IMR-90 (cell line): ENCODE results near the gene ZNF763. TPM values are rescaled to one million over a fixed set of nuclear protein-coding genes. Genes with fewer than 3 reads are reported as not detected.

Experiments
- ATAC-seq: fragments of 200-7000 bp; cut with Tn5 transposase; 2 replicates; pipeline ENCODE4 v1.9.1; 2020; ENCODE audit warnings: low read depth, mild to moderate bottlenecking, moderate library complexity
- BruUV-seq: library from RNA; stranded (reverse); fragments of 400-500 nt; replicated peaks from 2 replicates; lab custom pipeline; 2021; lab: Mats Ljungman, UMichigan
- CTCF ChIA-PET: fragments of 300-600 bp; formaldehyde crosslinking; extraction: SDS; loops from one replicate; lab custom pipeline; 2021; ENCODE audit warnings: antibody characterized with exemption; lab: Yijun Ruan, JAX
- POLR2A ChIA-PET: fragments of 300-600 bp; sonication (Branson Sonifier 250); formaldehyde crosslinking; loops from one replicate; lab custom pipeline; 2022; ENCODE audit warnings: antibody characterized with exemption; ENCODE audit not compliant: unreplicated experiment; lab: Charles Lee
- DNase-seq: peaks from one replicate; pipeline ENCODE4 v3.0.0; 2013
- H2AFZ ChIP-seq: replicated peaks from 2 replicates; pipeline ENCODE3; 2013; ENCODE audit warnings: low read length, mild to moderate bottlenecking; ENCODE audit not compliant: poor library complexity
- H2AK5ac ChIP-seq: 2 replicates; pipeline ENCODE4 v1.6.1; 2013; ENCODE audit warnings: low read depth, low read length, inconsistent platforms
- H2AK9ac ChIP-seq: replicated peaks from 2 replicates; pipeline ENCODE3; 2013; ENCODE audit warnings: mild to moderate bottlenecking, low read depth, low read length, moderate library complexity; ENCODE audit not compliant: poor library complexity
- H2BK120ac ChIP-seq: 2 replicates; pipeline ENCODE4 v1.6.1; 2013; ENCODE audit warnings: low read depth, low read length, inconsistent platforms
- H2BK15ac ChIP-seq: 3 replicates; pipeline ENCODE4 v1.6.1; 2013; ENCODE audit warnings: low read depth, low read length, inconsistent platforms
- H2BK20ac ChIP-seq: 2 replicates; pipeline ENCODE4 v1.6.1; 2013; ENCODE audit warnings: low read depth, mild to moderate bottlenecking, inconsistent platforms, low read length, moderate library complexity
- H2BK5ac ChIP-seq: 2 replicates; pipeline ENCODE4 v1.6.1; 2013; ENCODE audit warnings: mild to moderate bottlenecking, low read depth, low read length, inconsistent platforms; ENCODE audit not compliant: poor library complexity, severe bottlenecking
- H3K14ac ChIP-seq: replicated peaks from 2 replicates; pipeline ENCODE4 v1.6.1; 2013; ENCODE audit warnings: low read depth, low read length, inconsistent platforms
- H3K18ac ChIP-seq: 2 replicates; pipeline ENCODE4 v1.6.1; 2013; ENCODE audit warnings: low read depth, low read length, control low read depth
- H3K23ac ChIP-seq: 2 replicates; pipeline ENCODE4 v1.6.1; 2013; ENCODE audit warnings: low read depth, low read length, inconsistent platforms
- H3K27ac ChIP-seq: 2 replicates; pipeline ENCODE4 v1.5.1; 2013; ENCODE audit warnings: mild to moderate bottlenecking, control low read depth, low read length; ENCODE audit not compliant: insufficient read depth
- H3K27me3 ChIP-seq: 2 replicates; pipeline ENCODE4 v1.6.1; 2013; ENCODE audit warnings: low read length; ENCODE audit not compliant: control insufficient read depth, insufficient read depth
- H3K36me3 ChIP-seq: 2 replicates; pipeline ENCODE4 v1.6.1; 2013; ENCODE audit warnings: low read length, mixed read lengths; ENCODE audit not compliant: control insufficient read depth, insufficient read depth
- H3K4ac ChIP-seq: 2 replicates; pipeline ENCODE4 v1.6.1; 2013; ENCODE audit warnings: low read depth, low read length, inconsistent platforms
- H3K4me1 ChIP-seq: 2 replicates; pipeline ENCODE4 v1.6.1; 2013; ENCODE audit warnings: low read length, mixed read lengths; ENCODE audit not compliant: control insufficient read depth, insufficient read depth
- H3K4me2 ChIP-seq: 2 replicates; pipeline ENCODE4 v1.6.1; 2013; ENCODE audit warnings: low read depth, mild to moderate bottlenecking, control low read depth, low read length, moderate library complexity
- H3K4me3 ChIP-seq: 2 replicates; pipeline ENCODE4 v1.5.1; 2013; ENCODE audit warnings: low read depth, mild to moderate bottlenecking, control low read depth, low read length, moderate library complexity; ENCODE audit not compliant: insufficient read depth
- H3K56ac ChIP-seq: 2 replicates; pipeline ENCODE4 v1.6.1; 2013; ENCODE audit warnings: low read length, inconsistent platforms; ENCODE audit not compliant: insufficient read depth; ENCODE audit errors: extremely low read depth
- H3K79me1 ChIP-seq, 2 experiments: 2 replicates each; pipeline ENCODE4 v1.6.1; 2013; ENCODE audit warnings: low read length in 2 of 2, inconsistent platforms in 1 of 2, low read depth in 1 of 2
- H3K9ac ChIP-seq: 2 replicates; pipeline ENCODE4 v1.6.1; 2013; ENCODE audit warnings: low read depth, low read length, control low read depth
- H3K9me1 ChIP-seq: 2 replicates; pipeline ENCODE4 v1.6.1; 2013; ENCODE audit warnings: low read length, inconsistent platforms; ENCODE audit not compliant: insufficient read depth
- H3K9me3 ChIP-seq: 2 replicates; pipeline ENCODE4 v1.6.1; 2013; ENCODE audit warnings: low read length; ENCODE audit not compliant: control insufficient read depth, insufficient read depth
- H4K20me1 ChIP-seq: 2 replicates; pipeline ENCODE4 v1.6.1; 2013; ENCODE audit warnings: low read length, inconsistent platforms; ENCODE audit not compliant: insufficient read depth
- H4K5ac ChIP-seq: 2 replicates; pipeline ENCODE4 v1.6.1; 2013; ENCODE audit warnings: mild to moderate bottlenecking, low read depth, low read length, control low read depth
- H4K8ac ChIP-seq, 2 experiments: 2 replicates each; pipeline ENCODE4 v1.6.1; 2013; ENCODE audit warnings: low read depth in 2 of 2, low read length in 2 of 2, control low read depth in 1 of 2, inconsistent platforms in 1 of 2
- H4K91ac ChIP-seq: 2 replicates; pipeline ENCODE4 v1.6.1; 2013; ENCODE audit warnings: low read depth, low read length, inconsistent platforms; ENCODE audit not compliant: insufficient read depth
- BHLHE40 ChIP-seq: fragments of 150-350 bp; IDR thresholded peaks from 2 replicates; pipeline ENCODE4 v1.6.1; 2016; ENCODE audit warnings: mild to moderate bottlenecking, low read depth, low read length
- CEBPB ChIP-seq: IDR thresholded peaks from 2 replicates; pipeline ENCODE4 v1.6.1; 2012; ENCODE audit warnings: low read depth, low read length, improper control_type of control experiment
- CHD1 ChIP-seq: IDR thresholded peaks from 2 replicates; pipeline ENCODE4 v1.6.1; 2012; ENCODE audit warnings: low read depth, low read length, improper control_type of control experiment
- CTCF ChIP-seq: conservative IDR thresholded peaks from 2 replicates; pipeline ENCODE4 v1.5.1; 2012; ENCODE audit warnings: mild to moderate bottlenecking, low read depth, low read length, improper control_type of control experiment
- FOS ChIP-seq: fragments of 150-350 bp; IDR thresholded peaks from 2 replicates; pipeline ENCODE4 v1.6.1; 2016; ENCODE audit warnings: low read depth, low read length
- MAFK ChIP-seq: IDR thresholded peaks from 2 replicates; pipeline ENCODE4 v1.6.1; 2012; ENCODE audit warnings: low read depth, low read length, improper control_type of control experiment
- MAZ ChIP-seq: IDR thresholded peaks from 2 replicates; pipeline ENCODE4 v1.6.1; 2012; ENCODE audit warnings: low read depth, mild to moderate bottlenecking, low read length, improper control_type of control experiment, moderate library complexity, borderline replicate concordance
- MXI1 ChIP-seq: IDR thresholded peaks from 2 replicates; pipeline ENCODE4 v1.6.1; 2012; ENCODE audit warnings: low read depth, mild to moderate bottlenecking, low read length, moderate library complexity, borderline replicate concordance
- NFE2L2 ChIP-seq: fragments of 150-350 bp; IDR thresholded peaks from 2 replicates; pipeline ENCODE4 v1.6.1; 2016; ENCODE audit warnings: low read depth, mild to moderate bottlenecking, low read length
- POLR2A ChIP-seq: IDR thresholded peaks from 2 replicates; pipeline ENCODE4 v1.6.1; 2012; ENCODE audit warnings: mild to moderate bottlenecking, low read depth, low read length
- RAD21 ChIP-seq: IDR thresholded peaks from 2 replicates; pipeline ENCODE4 v1.6.1; 2012; ENCODE audit warnings: low read length, improper control_type of control experiment
- RCOR1 ChIP-seq: IDR thresholded peaks from 2 replicates; pipeline ENCODE4 v1.6.1; 2012; ENCODE audit warnings: mild to moderate bottlenecking, low read length, improper control_type of control experiment; ENCODE audit not compliant: insufficient replicate concordance
- RFX5 ChIP-seq: IDR thresholded peaks from 2 replicates; pipeline ENCODE4 v1.8.0; 2012; ENCODE audit warnings: low read depth, mild to moderate bottlenecking, low read length, moderate library complexity
- SMC3 ChIP-seq: fragments of 150-350 bp; IDR thresholded peaks from 2 replicates; pipeline ENCODE4 v1.6.1; 2016; ENCODE audit warnings: low read depth, mild to moderate bottlenecking, antibody characterized with exemption, low read length, moderate library complexity
- WGBS, 2 experiments: methylation state at CpG; one replicate each; pipeline versions ENCODE4 v1.1.5 to v1.1.7; 2013; ENCODE audit warnings: missing lambda C conversion rate in 2 of 2; ENCODE audit not compliant: insufficient read length in 1 of 2; ENCODE audit errors: extremely low coverage in 2 of 2; 5-methylcytosine and 5-hydroxymethylcytosine counted together
- dilution Hi-C: fragments of 300-500 bp; cut with HindIII; formaldehyde crosslinking; loops from one replicate; pipeline ENCODE4 v1.14.3; 2018; ENCODE audit warnings: low sequenced_read_pairs; ENCODE audit not compliant: unreplicated experiment
- in situ Hi-C: fragments of 300-500 bp; cut with MboI; formaldehyde crosslinking; loops from 3 replicates; pipeline ENCODE4 v1.14.3; 2019; ENCODE audit warnings: low sequenced_read_pairs, inconsistent platforms, mixed read lengths
- intact Hi-C: fragments of 100-400 bp; cut with micrococcal nuclease; formaldehyde crosslinking; loops from 2 replicates; pipeline ENCODE4 v1.10.0; 2022
- polyA plus RNA-seq, 3 experiments: library from polyadenylated mRNA; depleted of rRNA; stranded (reverse); fragments of >200 nt; gene quantifications; 2 replicates each; pipeline ENCODE4 v1.2.3, GENCODE V29; 2012; ENCODE audit warnings: low replicate concordance in 1 of 3
- total RNA-seq: library from RNA; depleted of rRNA; stranded (reverse); fragments of >200 nt; gene quantifications from 2 replicates; pipeline ENCODE4 v1.2.3, GENCODE V29; 2012
- TF ChIP-seq, protein P1 (sequence below): fragments of 150-350 bp; IDR thresholded peaks from 2 replicates; pipeline ENCODE4 v1.6.1; 2016; ENCODE audit warnings: low read depth, mild to moderate bottlenecking, low read length, moderate library complexity, borderline replicate concordance
- TF ChIP-seq, protein P2 (sequence below): fragments of 150-350 bp; IDR thresholded peaks from 2 replicates; pipeline ENCODE4 v1.6.1; 2017; ENCODE audit warnings: mild to moderate bottlenecking, antibody characterized with exemption, low read length, low read depth

The ZNF763 gene
- total and polyA plus RNA-seq, 2 of the 4 experiments (the other 2 are of a cell fraction) = 0.90 to 0.94 TPM

DNA sequence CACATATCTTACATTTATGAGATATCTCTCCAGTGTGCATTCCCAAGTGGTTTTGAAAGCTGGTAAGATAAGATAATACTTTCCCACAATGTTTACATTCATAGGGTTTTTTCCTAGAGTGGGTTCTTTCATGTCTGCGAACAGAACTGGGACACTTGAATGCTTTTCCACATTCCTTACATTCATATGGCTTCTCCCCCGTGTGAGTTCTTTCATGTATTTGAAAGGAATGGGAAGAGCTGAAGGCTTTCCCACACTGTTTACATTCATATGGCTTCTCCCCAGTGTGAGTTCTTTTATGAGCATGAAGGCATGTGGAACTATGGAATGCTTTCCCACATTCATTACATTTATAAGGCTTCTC, 50.9 kb downstream of the ZNF763 start:
- Histone ChIP-seq H4K20me1 (no peaks in the 10 kb centered on the region), H3K36me3 (peaks cover 56% of the 10 kb centered on the region), H4K91ac (no peak overlapping the region), H2BK120ac (no peak overlapping the region), H3K27ac (no peak overlapping the region), H4K5ac (no peak overlapping the region), H3K79me1 (peaks cover 5 to 11% of the 10 kb centered on the region in 2 experiments), H3K4me2 (no peak overlapping the region), H3K9ac (no peak overlapping the region), H2BK20ac (no peak overlapping the region), H2AK9ac (no peak overlapping the region), H3K4me1 (no peaks in the 10 kb centered on the region), H3K4me3 (no peak overlapping the region), H3K4ac (no peak overlapping the region), H3K56ac (no peak overlapping the region), H2BK15ac (no peak overlapping the region), H3K9me1 (no peaks in the 10 kb centered on the region), H2BK5ac (no peak overlapping the region), H3K18ac (no peak overlapping the region), H3K14ac (no peak overlapping the region), H3K23ac (no peak overlapping the region), H4K8ac (no peak overlapping the region), H3K27me3 (no peaks in the 10 kb centered on the region), H3K9me3 (peaks cover 78% of the 10 kb centered on the region), H2AK5ac (no peak overlapping the region), H2AFZ (no peak overlapping the region)
- TF ChIP-seq BHLHE40 (no peak), SMC3 (no peak), CTCF (no peak), RFX5 (no peak), FOS (no peak), POLR2A (no peak), CEBPB (no peak), MXI1 (no peak), MAZ (no peak), CHD1 (no peak), MAFK (no peak), RAD21 (no peak), NFE2L2 (no peak), RCOR1 (no peak)
- TF ChIP-seq, protein P1, sequence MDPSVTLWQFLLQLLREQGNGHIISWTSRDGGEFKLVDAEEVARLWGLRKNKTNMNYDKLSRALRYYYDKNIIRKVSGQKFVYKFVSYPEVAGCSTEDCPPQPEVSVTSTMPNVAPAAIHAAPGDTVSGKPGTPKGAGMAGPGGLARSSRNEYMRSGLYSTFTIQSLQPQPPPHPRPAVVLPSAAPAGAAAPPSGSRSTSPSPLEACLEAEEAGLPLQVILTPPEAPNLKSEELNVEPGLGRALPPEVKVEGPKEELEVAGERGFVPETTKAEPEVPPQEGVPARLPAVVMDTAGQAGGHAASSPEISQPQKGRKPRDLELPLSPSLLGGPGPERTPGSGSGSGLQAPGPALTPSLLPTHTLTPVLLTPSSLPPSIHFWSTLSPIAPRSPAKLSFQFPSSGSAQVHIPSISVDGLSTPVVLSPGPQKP = no peak
- TF ChIP-seq, protein P2, sequence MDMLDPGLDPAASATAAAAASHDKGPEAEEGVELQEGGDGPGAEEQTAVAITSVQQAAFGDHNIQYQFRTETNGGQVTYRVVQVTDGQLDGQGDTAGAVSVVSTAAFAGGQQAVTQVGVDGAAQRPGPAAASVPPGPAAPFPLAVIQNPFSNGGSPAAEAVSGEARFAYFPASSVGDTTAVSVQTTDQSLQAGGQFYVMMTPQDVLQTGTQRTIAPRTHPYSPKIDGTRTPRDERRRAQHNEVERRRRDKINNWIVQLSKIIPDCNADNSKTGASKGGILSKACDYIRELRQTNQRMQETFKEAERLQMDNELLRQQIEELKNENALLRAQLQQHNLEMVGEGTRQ = no peak
- DNase-seq = no peak
- ATAC-seq = no peak
- in situ Hi-C loops (no loop called here), dilution Hi-C loops (no loop called here), intact Hi-C loops (no loop called here)
- POLR2A ChIA-PET = no interaction called here
- CTCF ChIA-PET = no interaction called here
- no CpG with 5 or more reads among the region's 2 CpGs for WGBS, 2 experiments
- BruUV-seq = no TSS peak
